ENCODE measurements around the gene KCNK17. TPM values are rescaled to one million over a fixed set of nuclear protein-coding genes. Genes with fewer than 3 reads are reported as not detected.

KCNK17 gene
- total and polyA plus RNA-seq, 8 donors: 0.84 to 44.0 (median 1.1) TPM

- H3K9me3 ChIP-seq: no peaks in the 10 kb centered on the region
- no peaks in the 10 kb centered on the region for H3K27me3 ChIP-seq
- intact Hi-C loops (cut with DNase I): loop anchor here in 2 of 3 donors (5.0 to 10.0 kb wide), 3 partner anchors 339 to 441 kb away; no protein-coding TSS in a partner anchor
- TF ChIP-seq CTCF (IDR thresholded peaks at IDR 0.05): no peak
- H3K36me3 ChIP-seq: no peaks in the 10 kb centered on the region
- peak; percentile 32 to 70 (median 55) for ATAC-seq
- H3K4me3 ChIP-seq: peak overlapping the region in 3 of 4 donors; percentile 1 to 41 (median 8)
- no peak for FAIRE-seq
- DNase-seq: peak in 4 of 6 donors; percentile 32 to 80 (median 60)
- H3K27ac ChIP-seq: no peak overlapping the region
- 4 to 5% methylated on average over 70 to 80 of the region's 80 CpGs for WGBS, 2 donors
- peaks cover 0 to 3% (median 0%) of the 10 kb centered on the region in 3 donors for H3K4me1 ChIP-seq
Observed at GRCh38 chr6:39313526-39314272, 520 bp downstream of the KCNK17 start.

- 24 to 25% methylated on average over 45 of the region's 45 CpGs for WGBS, 2 donors
- no peak overlapping the region for H3K27ac ChIP-seq
- ATAC-seq (peak in 3 of 4 donors; percentile 2 to 17 (median 8)), FAIRE-seq (no peak), DNase-seq (peak in 4 of 6 donors; percentile 28 to 69 (median 44))
- H3K4me1 ChIP-seq: peaks cover 0 to 3% (median 0%) of the 10 kb centered on the region in 3 donors
- peak overlapping the region in 3 of 4 donors; percentile 1 to 41 (median 8) for H3K4me3 ChIP-seq
- no peaks in the 10 kb centered on the region for H3K9me3 ChIP-seq
- intact Hi-C loops (cut with DNase I): loop anchor here in 2 of 3 donors (5.0 to 10.0 kb wide), 3 partner anchors 338 to 441 kb away; no protein-coding TSS in a partner anchor
- no peak for TF ChIP-seq CTCF (IDR thresholded peaks at IDR 0.05)
- H3K27me3 ChIP-seq: no peaks in the 10 kb centered on the region
- H3K36me3 ChIP-seq: no peaks in the 10 kb centered on the region
Observed at GRCh38 chr6:39312912-39313525, 1.2 kb downstream of the KCNK17 start.

- TF ChIP-seq CTCF (IDR thresholded peaks at IDR 0.05): no peak
- ATAC-seq: no peak
- intact Hi-C loops (cut with DNase I): loop anchor here in 2 of 3 donors (5.0 to 10.0 kb wide), 3 partner anchors 336 to 438 kb away; no protein-coding TSS in a partner anchor
- H3K4me3 ChIP-seq: no peak overlapping the region
- peaks cover 0 to 3% (median 0%) of the 10 kb centered on the region in 3 donors for H3K4me1 ChIP-seq
- H3K27ac ChIP-seq: no peak overlapping the region
- no peaks in the 10 kb centered on the region for H3K9me3 ChIP-seq
- no peak for FAIRE-seq
- H3K36me3 ChIP-seq: no peaks in the 10 kb centered on the region
- DNase-seq: peak in 1 of 6 donors; percentile 32
- 62 to 82% methylated on average over 4 of the region's 4 CpGs for WGBS, 2 donors
- H3K27me3 ChIP-seq: no peaks in the 10 kb centered on the region
Observed at GRCh38 chr6:39310542-39310941, 3.7 kb downstream of the KCNK17 start.

GRCh38 chr6:39309942-39310531 is 4.2 kb downstream of the KCNK17 start:
- no peak for FAIRE-seq

More at GRCh38 chr6:39309942-39310531, 4.2 kb downstream of the KCNK17 start:
- H3K9me3 ChIP-seq: no peaks in the 10 kb centered on the region
- peak; percentile 79 to 89 (median 82) for TF ChIP-seq CTCF (IDR thresholded peaks at IDR 0.05)
- peaks cover 0 to 3% (median 0%) of the 10 kb centered on the region in 3 donors for H3K4me1 ChIP-seq
- peak; percentile 81 to 92 (median 84) for ATAC-seq
- no peaks in the 10 kb centered on the region for H3K27me3 ChIP-seq
- no peak overlapping the region for H3K4me3 ChIP-seq
- H3K36me3 ChIP-seq: no peaks in the 10 kb centered on the region
- H3K27ac ChIP-seq: no peak overlapping the region
- intact Hi-C loops (cut with DNase I): loop anchor here (5.0 to 10.0 kb wide), 4 partner anchors 145 to 438 kb away; no protein-coding TSS in a partner anchor
- DNase-seq: peak; percentile 63 to 91 (median 84)
- WGBS, 2 donors: 35 to 38% methylated on average over 7 of the region's 7 CpGs

All from pancreas (tissue), 10 donors.